Measurements from ENCODE around the gene ABLIM2.

- no peak for TF ChIP-seq POLR2AphosphoS5 (IDR thresholded peaks at IDR 0.05)
- no peak for TF ChIP-seq CTCF (IDR thresholded peaks at IDR 0.05)
Measured at GRCh38 chr4:8006471-8006870, 152.1 kb downstream of the ABLIM2 start.
